GM12801 (cell line): ENCODE results near the gene BTF3.
A peak's percentile ranks its signal among the peaks of the same experiment; 100 is the strongest.

Experiments
- CTCF ChIP-seq: IDR thresholded peaks from one replicate; pipeline ENCODE4 v1.5.1; 2011; ENCODE audit warnings: control low read depth; ENCODE audit not compliant: insufficient read length; ENCODE audit errors: extremely low read depth

The BTF3 gene

GRCh38 chr5:73514418-73514817 lies 16.2 kb downstream of the BTF3 start:
- TF ChIP-seq CTCF: no peak

- no peak for TF ChIP-seq CTCF
Observed at GRCh38 chr5:73515232-73515631, 17.0 kb downstream of the BTF3 start.

DNA sequence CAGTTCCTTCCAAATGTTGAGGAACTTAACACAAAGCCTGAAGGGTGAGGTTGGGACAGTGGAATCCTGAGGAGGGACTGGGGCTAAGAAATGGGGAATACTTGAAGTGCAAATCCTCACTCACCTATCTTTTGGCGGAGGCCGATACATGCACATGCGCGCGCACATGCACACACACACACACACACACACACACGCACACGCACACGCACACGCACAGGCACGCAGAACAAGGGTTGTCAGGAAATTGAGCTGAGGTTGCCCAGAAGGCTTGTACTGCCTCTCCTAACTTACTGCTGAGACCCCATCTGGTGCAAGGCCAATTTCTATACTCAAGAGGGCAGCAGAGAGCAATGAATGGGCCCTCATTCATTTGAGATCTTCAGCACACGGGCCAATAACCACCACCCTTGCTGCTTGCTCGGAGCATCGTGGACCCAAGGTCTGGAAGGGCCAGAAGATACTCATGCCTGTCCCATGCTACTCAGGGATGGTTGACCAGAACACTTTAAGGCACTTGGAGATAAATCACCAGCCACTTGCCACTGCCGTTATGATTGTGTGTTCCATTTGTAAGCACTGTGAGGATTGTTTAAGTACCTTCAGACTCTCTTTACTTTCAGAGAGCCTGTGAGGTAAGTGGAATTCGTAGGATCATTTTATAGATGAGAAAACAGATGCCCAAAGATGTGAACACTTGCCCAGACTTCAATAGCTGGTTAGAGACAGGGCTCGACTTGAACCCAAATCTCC lies 21.5 kb downstream of the BTF3 start:
- TF ChIP-seq CTCF: peak; percentile 75

DNA sequence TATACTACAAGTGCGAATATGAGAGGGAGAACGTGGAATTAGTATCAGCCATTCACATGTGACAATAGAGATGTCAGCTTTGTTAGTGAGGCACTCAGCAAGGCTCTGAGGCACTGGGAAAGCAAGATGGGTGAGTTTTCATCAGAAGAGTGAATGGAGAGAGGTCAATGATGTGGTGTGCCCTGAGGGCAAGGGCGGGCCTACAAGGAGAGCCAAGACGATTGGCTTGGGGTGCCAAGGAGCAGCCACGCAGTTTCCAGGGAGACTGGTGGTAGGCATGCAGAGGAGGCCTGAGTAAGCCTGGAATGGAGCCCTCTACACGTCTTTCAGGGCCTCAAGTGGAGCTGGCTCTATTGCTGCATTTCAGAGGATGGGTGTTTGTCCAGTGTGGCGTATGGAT lies 24.7 kb downstream of the BTF3 start:
- no peak for TF ChIP-seq CTCF

DNA sequence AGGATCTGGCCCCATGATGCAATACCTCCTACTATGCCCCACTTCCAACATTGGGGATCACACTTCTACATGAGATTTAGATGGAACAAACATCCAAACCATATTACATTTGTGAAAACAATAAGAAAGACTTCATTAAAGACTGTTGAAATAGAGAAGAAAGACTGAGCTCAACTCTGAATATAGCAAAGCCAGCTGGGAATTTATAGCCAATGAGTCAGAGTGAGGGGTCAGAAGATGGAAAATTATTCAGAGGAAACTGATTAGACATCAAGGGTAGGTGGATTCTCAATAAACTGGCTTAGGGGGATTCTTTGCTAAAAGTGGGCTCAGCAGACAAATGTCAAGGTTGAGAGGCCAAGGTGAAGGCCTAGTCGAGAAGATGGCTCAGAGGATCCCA lies 25.6 kb downstream of the BTF3 start:
- TF ChIP-seq CTCF: no peak

- TF ChIP-seq CTCF: no peak
Observed at GRCh38 chr5:73525606-73526203, 27.5 kb downstream of the BTF3 start.

DNA sequence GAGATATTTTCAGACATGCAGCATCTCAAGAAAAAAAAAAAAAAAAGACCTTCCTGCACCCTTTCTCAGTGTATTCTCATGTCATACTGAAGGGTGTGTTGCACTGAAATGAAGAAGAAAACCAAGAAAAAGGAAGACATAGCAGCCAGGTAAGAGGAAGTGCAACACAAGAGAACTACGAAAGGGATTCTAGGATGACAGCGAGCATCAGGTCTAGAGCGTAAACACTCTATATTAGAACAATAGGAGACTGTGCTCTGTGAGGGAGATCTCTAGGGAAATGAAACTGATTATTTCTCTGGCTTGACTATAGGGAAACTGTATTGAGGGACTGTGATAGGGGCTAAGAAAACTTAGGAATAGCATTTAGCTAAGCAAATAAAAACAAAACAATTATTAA lies 30.0 kb downstream of the BTF3 start:
- TF ChIP-seq CTCF: no peak
